Right forelimb (tissue), 1 donor: ENCODE measurements around the gene CD300A.
"Not testable (repeated sequence)": the region's sequence is repeated elsewhere in the genome, so short reads cannot be mapped to it uniquely, and the experiment has no call there.

Source experiments
- DNase-seq: peaks from one replicate; pipeline ENCODE4 v3.0.0-alpha.2; 2018

The CD300A gene

DNA sequence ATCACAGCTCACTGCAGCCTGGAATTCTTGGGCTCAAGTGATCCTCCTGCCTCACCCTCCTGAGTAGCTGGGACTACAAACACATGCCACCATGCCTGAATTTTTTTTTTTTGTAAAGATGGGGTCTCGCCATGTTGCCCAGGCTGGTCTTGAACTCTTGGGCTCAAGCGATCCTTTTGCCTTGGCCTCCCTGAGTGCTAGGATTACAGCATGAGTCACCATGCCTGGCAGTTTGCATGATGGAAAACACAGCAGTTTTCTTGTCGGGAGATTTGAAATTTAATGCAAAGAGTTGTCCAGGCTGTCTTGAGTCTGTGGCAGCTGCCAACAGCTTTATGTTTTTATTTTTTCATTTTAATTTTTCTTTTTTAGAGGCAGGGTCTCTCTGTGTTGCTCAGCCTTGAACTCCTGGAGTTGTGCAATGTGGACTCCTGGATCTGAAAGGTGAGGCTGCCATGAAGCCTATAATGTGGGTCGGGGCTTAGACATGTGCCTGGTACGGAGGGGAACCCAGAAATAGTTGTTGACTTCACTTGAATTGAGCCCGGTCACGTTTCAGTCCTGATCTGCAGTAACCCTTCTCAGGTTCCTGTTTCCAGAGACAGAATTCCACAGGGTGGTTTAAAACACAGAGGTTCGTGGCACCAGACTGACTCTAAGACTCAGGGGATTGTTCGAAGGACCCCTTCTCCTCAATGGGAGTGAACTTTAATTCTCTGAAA, 18.7 kb downstream of the CD300A start:
- DNase-seq, result no peak

DNA sequence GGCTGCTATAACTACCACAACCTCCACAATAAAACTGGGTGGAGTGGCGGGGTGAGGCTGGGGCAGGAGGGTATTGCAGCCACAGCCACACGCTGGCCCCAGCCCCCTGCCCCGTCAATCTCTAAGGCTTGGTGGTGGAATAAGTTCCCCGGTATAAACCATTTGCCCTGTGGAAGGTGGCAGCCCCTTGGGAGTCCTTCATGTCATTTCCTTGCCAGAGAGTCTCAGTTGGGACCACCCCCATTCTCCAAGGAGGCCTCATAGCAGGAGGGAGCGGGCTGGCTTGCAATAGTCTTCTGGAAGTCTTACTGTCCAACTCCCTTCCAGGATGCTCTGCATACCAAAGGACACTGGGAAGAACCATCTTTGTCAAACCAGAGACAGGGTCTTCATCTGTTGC, 19.4 kb downstream of the CD300A start:
- no peak for DNase-seq

GRCh38 chr17:74488276-74488675, 21.8 kb downstream of the CD300A start:
- not testable (repeated sequence) for DNase-seq

- DNase-seq, result no peak
Measured at GRCh38 chr17:74490716-74491115, 24.3 kb downstream of the CD300A start.

GRCh38 chr17:74491626-74492025, 25.2 kb downstream of the CD300A start:
- no peak for DNase-seq

DNA sequence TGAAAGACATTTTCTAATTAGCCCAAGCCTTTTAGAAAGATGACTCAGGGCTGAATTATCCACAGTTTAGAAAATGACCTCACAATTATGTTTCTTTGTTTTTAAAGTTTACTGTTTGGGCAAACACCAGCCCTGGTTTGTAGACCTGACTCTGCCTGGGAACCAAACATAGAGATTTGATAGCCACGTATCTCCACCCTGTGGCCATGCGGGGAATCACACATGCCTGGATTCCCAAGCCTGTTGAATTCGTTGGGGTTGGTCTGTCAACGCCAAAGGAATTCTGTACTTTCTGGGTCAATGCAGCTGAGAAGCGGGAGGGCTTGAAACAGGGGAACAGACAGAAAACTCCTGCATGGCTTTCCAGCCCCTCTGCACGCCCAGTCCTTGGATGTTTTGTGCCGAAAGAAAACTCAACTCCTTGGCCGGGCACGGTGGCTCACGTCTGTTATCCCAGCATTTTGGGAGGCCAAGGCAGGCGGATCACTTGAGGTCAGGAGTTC, 26.9 kb downstream of the CD300A start:
- peak; percentile 83 for DNase-seq

- DNase-seq, result no peak
Measured at GRCh38 chr17:74497471-74497870, 31.0 kb downstream of the CD300A start.

DNA sequence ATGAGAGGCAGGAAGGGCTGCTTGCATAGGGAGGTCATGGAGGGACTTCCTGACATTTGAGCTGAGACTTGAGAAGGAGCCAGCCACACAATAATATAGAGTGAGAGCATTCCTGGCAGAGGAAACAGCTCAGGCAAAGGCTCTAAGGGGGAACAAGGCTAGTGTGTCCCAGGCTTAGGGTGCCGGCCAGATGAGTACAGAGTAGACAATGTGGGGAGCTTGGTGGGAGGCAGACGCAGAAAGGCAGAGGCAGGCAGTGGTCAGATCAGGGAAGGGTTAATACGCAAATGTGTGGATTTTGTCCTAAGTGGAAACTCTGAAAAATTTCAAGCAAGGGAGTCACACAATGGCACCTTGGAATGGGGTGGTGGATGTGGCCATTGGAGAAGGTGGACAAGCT, 33.6 kb downstream of the CD300A start:
- DNase-seq, result no peak

GRCh38 chr17:74502861-74503260, 36.4 kb downstream of the CD300A start:
- DNase-seq, result no peak

GRCh38 chr17:74503949-74504348, 37.5 kb downstream of the CD300A start:
- DNase-seq, result not testable (repeated sequence)

DNA sequence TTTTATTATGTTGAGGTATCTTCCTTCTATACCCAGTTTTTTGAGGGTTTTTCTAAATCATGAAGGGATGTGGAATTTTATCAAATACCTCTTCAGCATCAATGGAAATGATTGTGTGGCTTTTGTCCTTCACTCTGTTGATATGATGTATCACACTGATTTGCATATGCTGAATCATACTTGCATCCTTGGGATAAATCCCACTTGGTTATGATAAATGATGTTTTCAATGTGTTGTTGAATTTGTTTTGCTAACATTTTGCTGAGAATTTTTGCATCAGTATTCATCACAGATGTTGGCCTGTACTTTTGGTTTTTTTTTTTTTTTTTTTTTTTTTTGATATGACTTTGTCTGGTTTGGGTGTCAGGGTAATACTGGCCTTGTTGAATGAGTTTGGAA, 41.7 kb downstream of the CD300A start:
- DNase-seq, result no peak

DNA sequence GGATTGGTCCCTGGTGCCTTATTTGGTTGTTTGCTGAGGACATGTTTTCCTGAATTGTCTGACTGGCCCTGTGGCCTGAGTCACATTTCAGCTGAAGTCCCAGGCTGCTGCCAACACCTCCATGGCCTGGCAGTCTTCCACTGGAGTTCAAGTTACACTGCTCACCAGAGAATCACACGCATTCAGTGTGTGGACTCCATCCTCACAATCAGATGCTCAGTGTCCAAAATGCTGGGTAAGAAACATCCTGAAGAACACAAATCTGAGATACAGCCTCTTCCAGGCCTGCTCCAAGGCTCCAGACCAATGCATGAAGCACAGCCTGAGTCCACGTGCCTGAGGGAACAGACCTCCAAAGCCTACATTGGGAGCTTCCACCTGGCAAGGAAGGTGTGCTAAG, 45.6 kb downstream of the CD300A start:
- DNase-seq, result no peak

GRCh38 chr17:74512624-74513091, 46.2 kb downstream of the CD300A start:
- DNase-seq, result no peak

DNA sequence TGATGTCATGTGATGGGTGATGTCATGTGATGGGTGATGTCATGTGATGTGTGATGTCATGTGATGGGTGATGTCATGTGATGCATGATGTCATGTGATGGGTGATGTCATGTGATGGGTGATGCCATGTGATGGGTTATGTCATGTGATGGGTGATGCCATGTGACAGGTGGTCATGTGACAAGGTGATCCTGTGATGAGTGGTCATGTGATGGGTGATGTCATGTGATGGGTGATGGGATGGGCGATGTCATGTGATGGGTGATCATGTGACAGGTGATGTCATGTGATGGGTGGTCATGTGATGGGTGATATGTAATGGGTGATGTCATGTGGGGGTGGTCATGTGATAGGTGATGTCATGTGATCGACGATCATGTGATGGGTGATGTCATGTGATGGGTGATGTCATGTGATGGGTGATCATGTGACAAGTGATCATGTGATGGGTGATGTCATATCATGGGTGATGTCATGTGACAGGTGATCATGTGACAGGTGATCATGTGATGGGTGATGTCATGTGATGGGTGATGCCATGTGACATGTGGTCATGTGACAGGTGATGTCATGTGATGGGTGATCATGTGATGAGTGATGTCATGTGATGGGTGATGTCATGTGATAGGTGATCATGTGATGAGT, 47.7 kb downstream of the CD300A start:
- DNase-seq, result no peak

DNA sequence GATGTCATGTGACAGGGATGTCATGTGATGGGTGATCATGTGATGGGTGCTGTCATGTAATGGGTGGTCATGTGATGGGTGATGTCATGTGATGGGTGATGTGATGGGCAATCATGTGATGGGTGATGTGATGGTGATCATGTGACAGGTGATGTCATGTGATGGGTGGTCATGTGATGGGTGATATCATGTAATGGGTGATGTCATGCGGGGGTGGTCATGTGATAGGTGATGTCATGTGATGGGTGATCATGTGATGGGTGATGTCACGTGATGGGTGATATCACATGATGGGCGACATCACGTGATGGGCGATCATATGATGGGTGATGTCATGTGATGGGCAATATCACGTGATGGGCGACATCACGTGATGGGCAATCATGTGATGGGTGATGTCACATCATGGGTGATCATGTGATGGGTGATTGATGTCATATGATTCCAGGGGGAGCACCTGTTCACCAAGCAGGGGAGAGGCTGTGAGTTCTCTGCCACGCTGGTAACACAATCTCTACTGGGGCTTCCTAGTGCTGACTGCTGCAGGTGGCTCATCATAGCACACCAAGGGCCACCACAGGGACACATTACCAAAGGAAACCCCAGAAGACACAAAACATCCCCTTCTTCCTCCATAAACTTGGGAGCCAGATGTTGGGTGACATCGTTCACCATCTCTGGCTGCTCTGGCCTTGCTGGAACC, 48.3 kb downstream of the CD300A start:
- no peak for DNase-seq

DNA sequence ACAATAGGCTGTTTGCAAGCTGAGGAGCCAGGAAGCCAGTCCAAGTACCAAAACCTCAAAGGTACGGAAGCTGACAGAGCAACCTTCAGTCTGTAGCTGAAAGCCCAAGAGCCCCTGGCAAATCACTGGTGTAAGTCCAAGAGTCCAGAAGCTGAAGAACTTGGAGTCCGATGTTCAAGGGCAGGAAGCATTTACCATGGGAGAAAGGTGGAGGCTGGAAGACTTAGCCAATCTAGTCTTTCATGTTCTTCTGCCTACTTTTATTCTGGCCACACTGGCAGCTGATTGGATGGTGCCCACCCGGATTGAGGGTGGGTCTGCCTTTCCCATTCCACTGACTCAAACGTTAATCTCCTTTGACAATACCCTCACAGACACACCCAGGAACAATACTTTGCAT, 49.5 kb downstream of the CD300A start:
- no peak for DNase-seq

- DNase-seq, result no peak
Measured at GRCh38 chr17:74516561-74517328, 50.3 kb downstream of the CD300A start.

GRCh38 chr17:74518413-74518981, 52.1 kb downstream of the CD300A start:
- DNase-seq, result not testable (repeated sequence)

- DNase-seq, result no peak
Measured at GRCh38 chr17:74520016-74520434, 53.6 kb downstream of the CD300A start.

DNA sequence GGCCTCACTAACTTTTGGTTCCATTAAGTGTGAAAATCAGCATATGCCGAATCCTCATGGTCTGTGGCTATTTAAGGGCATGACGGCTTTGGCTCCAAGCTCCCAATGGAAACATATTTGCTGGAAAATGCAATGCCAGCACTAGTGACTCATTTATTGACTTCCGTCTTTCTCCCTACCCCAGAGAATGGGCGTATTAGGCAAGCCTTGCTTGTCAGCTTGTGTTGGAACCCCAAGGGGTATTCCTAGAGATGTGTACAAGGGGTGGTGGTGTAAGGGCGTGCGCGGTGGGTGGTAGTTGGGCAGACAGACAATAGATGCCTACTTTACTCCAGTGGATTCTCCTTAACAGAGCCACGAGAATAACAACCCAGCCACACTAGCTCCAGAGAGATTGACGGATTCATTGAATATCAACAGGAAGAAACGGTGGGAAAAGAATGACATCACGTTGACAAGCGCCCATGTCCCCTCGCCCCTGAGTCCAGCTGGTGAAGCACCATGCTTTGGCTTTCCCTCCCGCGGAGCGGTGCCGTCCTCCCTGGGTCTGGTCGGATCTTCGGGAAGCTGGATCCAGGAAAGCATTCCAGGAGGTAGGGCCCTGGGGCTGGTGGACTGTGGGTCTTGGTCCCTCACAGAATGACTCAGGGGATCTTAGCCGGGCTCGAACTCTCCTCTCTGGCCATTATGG, 54.5 kb downstream of the CD300A start:
- no peak for DNase-seq

DNA sequence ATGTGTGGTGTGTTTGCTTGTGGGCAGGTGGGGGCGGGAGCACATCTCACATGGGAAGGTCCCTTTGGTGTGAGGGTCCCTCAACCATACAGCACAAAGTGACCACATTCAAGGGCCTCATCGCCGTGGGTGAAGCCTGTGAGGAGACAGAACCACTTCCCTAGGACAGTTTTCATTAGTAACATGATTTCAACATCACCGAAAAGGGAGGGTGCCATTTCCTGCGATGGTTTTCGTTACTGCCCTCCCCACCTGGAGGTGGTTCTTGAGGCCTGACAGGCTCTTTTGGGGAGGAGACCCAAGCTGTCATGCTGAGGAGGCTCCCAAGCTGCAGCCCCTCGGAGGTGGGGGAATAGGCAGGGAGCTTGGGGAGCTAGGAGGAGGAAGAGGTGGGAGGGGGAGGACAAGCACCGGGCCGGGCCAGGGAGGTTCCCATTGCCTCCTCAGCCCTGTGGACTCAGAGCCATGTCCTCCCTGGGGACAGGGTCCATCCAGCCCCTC, 55.3 kb downstream of the CD300A start:
- DNase-seq, result no peak
